ENCODE measurements around the gene MT1M.

MT1M gene

DNA sequence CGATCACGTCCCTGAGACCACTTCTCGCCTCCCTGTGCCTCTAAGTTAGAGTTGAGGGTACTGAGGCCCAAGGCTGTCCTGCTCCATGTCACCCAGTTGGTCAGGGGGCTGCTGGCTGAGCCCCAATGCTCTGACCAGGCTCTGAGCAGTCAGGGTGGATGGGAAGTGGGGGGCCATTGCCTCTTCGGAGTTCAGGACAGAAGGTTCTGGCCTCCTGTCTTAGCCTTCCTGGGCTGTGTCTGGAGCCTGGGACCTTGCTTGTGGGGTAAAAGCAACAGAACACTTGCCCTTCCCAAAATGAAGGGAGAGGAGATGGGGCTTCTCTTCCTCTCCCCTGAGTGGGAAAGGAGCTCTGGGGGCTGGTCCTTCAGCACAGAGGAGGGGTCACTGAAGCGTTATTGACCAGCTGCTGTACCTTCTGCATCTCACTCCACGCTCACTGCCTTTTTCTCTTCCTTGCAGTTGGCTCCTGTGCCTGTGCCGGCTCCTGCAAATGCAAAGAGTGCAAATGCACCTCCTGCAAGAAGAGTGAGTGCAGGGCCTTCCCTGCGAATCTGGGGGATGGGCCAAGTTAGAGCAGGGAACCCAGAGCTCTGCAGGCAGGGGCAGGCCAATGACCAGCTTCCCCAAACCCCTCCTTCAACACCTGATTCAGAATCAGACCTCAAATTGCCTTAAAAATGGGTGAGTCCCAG lies 50.4 kb downstream of the MT1M start:
- peak overlapping the region; percentile 79 for H3K4me3 ChIP-seq (ENCODE audit: low read length)
- DNase-seq (ENCODE audit: low read depth), result no peak
- TF ChIP-seq, protein P1, sequence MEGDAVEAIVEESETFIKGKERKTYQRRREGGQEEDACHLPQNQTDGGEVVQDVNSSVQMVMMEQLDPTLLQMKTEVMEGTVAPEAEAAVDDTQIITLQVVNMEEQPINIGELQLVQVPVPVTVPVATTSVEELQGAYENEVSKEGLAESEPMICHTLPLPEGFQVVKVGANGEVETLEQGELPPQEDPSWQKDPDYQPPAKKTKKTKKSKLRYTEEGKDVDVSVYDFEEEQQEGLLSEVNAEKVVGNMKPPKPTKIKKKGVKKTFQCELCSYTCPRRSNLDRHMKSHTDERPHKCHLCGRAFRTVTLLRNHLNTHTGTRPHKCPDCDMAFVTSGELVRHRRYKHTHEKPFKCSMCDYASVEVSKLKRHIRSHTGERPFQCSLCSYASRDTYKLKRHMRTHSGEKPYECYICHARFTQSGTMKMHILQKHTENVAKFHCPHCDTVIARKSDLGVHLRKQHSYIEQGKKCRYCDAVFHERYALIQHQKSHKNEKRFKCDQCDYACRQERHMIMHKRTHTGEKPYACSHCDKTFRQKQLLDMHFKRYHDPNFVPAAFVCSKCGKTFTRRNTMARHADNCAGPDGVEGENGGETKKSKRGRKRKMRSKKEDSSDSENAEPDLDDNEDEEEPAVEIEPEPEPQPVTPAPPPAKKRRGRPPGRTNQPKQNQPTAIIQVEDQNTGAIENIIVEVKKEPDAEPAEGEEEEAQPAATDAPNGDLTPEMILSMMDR (conservative IDR thresholded peaks at IDR 0.05; ENCODE audit: low read length), result no peak

All from AG10803 (cell line).